ENCODE measurements around the gene TBC1D1. TPM values are rescaled to one million over a fixed set of nuclear protein-coding genes. Genes with fewer than 3 reads are reported as not detected.

TBC1D1 gene
- total and polyA plus RNA-seq, 2 of the 8 experiments (the other 6 are each of a cell fraction or from before 2014, with no cell fraction given), result 96.9 to 162 TPM

DNA sequence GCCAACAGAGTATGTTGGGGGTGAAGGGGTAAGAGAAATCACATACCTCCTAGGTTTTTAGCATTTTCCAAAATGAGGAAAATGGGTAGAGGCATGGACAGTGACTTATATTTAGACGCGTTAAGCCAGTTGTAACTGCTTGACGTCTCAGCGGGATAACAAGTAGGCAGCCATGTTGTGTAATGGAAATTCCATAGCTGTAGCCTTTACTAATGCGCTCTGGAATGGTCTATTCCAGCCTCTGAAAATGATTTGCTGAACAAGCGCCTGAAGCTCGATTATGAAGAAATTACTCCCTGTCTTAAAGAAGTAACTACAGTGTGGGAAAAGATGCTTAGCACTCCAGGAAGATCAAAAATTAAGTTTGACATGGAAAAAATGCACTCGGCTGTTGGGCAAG lies 204.8 kb downstream of the TBC1D1 start (continued):
- TF ChIP-seq, protein P1, sequence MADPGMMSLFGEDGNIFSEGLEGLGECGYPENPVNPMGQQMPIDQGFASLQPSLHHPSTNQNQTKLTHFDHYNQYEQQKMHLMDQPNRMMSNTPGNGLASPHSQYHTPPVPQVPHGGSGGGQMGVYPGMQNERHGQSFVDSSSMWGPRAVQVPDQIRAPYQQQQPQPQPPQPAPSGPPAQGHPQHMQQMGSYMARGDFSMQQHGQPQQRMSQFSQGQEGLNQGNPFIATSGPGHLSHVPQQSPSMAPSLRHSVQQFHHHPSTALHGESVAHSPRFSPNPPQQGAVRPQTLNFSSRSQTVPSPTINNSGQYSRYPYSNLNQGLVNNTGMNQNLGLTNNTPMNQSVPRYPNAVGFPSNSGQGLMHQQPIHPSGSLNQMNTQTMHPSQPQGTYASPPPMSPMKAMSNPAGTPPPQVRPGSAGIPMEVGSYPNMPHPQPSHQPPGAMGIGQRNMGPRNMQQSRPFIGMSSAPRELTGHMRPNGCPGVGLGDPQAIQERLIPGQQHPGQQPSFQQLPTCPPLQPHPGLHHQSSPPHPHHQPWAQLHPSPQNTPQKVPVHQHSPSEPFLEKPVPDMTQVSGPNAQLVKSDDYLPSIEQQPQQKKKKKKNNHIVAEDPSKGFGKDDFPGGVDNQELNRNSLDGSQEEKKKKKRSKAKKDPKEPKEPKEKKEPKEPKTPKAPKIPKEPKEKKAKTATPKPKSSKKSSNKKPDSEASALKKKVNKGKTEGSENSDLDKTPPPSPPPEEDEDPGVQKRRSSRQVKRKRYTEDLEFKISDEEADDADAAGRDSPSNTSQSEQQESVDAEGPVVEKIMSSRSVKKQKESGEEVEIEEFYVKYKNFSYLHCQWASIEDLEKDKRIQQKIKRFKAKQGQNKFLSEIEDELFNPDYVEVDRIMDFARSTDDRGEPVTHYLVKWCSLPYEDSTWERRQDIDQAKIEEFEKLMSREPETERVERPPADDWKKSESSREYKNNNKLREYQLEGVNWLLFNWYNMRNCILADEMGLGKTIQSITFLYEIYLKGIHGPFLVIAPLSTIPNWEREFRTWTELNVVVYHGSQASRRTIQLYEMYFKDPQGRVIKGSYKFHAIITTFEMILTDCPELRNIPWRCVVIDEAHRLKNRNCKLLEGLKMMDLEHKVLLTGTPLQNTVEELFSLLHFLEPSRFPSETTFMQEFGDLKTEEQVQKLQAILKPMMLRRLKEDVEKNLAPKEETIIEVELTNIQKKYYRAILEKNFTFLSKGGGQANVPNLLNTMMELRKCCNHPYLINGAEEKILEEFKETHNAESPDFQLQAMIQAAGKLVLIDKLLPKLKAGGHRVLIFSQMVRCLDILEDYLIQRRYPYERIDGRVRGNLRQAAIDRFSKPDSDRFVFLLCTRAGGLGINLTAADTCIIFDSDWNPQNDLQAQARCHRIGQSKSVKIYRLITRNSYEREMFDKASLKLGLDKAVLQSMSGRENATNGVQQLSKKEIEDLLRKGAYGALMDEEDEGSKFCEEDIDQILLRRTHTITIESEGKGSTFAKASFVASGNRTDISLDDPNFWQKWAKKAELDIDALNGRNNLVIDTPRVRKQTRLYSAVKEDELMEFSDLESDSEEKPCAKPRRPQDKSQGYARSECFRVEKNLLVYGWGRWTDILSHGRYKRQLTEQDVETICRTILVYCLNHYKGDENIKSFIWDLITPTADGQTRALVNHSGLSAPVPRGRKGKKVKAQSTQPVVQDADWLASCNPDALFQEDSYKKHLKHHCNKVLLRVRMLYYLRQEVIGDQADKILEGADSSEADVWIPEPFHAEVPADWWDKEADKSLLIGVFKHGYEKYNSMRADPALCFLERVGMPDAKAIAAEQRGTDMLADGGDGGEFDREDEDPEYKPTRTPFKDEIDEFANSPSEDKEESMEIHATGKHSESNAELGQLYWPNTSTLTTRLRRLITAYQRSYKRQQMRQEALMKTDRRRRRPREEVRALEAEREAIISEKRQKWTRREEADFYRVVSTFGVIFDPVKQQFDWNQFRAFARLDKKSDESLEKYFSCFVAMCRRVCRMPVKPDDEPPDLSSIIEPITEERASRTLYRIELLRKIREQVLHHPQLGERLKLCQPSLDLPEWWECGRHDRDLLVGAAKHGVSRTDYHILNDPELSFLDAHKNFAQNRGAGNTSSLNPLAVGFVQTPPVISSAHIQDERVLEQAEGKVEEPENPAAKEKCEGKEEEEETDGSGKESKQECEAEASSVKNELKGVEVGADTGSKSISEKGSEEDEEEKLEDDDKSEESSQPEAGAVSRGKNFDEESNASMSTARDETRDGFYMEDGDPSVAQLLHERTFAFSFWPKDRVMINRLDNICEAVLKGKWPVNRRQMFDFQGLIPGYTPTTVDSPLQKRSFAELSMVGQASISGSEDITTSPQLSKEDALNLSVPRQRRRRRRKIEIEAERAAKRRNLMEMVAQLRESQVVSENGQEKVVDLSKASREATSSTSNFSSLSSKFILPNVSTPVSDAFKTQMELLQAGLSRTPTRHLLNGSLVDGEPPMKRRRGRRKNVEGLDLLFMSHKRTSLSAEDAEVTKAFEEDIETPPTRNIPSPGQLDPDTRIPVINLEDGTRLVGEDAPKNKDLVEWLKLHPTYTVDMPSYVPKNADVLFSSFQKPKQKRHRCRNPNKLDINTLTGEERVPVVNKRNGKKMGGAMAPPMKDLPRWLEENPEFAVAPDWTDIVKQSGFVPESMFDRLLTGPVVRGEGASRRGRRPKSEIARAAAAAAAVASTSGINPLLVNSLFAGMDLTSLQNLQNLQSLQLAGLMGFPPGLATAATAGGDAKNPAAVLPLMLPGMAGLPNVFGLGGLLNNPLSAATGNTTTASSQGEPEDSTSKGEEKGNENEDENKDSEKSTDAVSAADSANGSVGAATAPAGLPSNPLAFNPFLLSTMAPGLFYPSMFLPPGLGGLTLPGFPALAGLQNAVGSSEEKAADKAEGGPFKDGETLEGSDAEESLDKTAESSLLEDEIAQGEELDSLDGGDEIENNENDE (IDR thresholded peaks at IDR 0.05; ENCODE audit: insufficient replicate concordance, low read length), result no peak
- no peak for TF ChIP-seq TEAD4 (IDR thresholded peaks at IDR 0.05; ENCODE audit: low read depth, low read length)
- TF ChIP-seq, protein P2, sequence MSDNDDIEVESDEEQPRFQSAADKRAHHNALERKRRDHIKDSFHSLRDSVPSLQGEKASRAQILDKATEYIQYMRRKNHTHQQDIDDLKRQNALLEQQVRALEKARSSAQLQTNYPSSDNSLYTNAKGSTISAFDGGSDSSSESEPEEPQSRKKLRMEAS (IDR thresholded peaks at IDR 0.05), result no peak
- no peak for TF ChIP-seq EP300 (IDR thresholded peaks at IDR 0.05; ENCODE audit: borderline replicate concordance in 1 of 2, low read depth in 2 of 2, low read length in 2 of 2)
- no peak for TF ChIP-seq RAD21 (IDR thresholded peaks at IDR 0.05 in 1 of 2, conservative IDR thresholded peaks at IDR 0.05 in 1 of 2; ENCODE audit: low read depth in 2 of 2, low read length in 2 of 2)
- TF ChIP-seq CHD1 (IDR thresholded peaks at IDR 0.05; ENCODE audit: low read depth, low read length), result no peak
- TF ChIP-seq EGR1 (IDR thresholded peaks at IDR 0.05; ENCODE audit: borderline replicate concordance, low read depth, low read length), result no peak
- no peak for TF ChIP-seq CREB1 (IDR thresholded peaks at IDR 0.05)
- no peak for TF ChIP-seq SIRT6 (IDR thresholded peaks at IDR 0.05; ENCODE audit: low read length)
- TF ChIP-seq GABPA (IDR thresholded peaks at IDR 0.05; ENCODE audit: borderline replicate concordance, insufficient read depth, low read length), result no peak
- TF ChIP-seq SP1 (IDR thresholded peaks at IDR 0.05; ENCODE audit: low read depth, low read length), result no peak
- no peak for TF ChIP-seq CTBP2 (IDR thresholded peaks at IDR 0.05; ENCODE audit: borderline replicate concordance, insufficient read depth, insufficient read length, low read length)
